GM23338 (cell line): Measurements from ENCODE around the gene CRYGB. TPM values are rescaled to one million over a fixed set of nuclear protein-coding genes. Genes with fewer than 3 reads are reported as not detected.

ENCODE experiments used
- ATAC-seq: fragments of 200-7000 bp; cut with Tn5 transposase; 3 replicates; pipeline ENCODE4 v1.9.1; 2020
- DNase-seq: peaks from one replicate; pipeline ENCODE4 v3.0.0-alpha.2; 2015; ENCODE audit warnings: low spot score
- H2AFZ ChIP-seq: fragments of 200-600 bp; sonication (generic); 2 replicates; pipeline ENCODE4 v1.8.0; 2016; ENCODE audit warnings: antibody characterized with exemption, mild to moderate bottlenecking, moderate library complexity
- H3F3A ChIP-seq: fragments of 200-600 bp; sonication (generic); replicated peaks from 2 replicates; pipeline ENCODE4 v1.8.0; 2017; ENCODE audit warnings: antibody characterized with exemption, mixed run types, low read depth
- H3K27ac ChIP-seq: fragments of 200-600 bp; sonication (generic); 2 replicates; pipeline ENCODE4 v1.6.1; 2016; ENCODE audit warnings: low read depth
- H3K27me3 ChIP-seq: fragments of 200-600 bp; sonication (generic); 2 replicates; pipeline ENCODE4 v1.8.0; 2016; ENCODE audit warnings: mild to moderate bottlenecking, mixed run types, moderate library complexity; ENCODE audit not compliant: insufficient read depth
- H3K36me3 ChIP-seq: fragments of 200-600 bp; sonication (generic); 2 replicates; pipeline ENCODE4 v1.8.0; 2016; ENCODE audit warnings: mild to moderate bottlenecking; ENCODE audit not compliant: insufficient read depth
- H3K4me1 ChIP-seq: fragments of 200-600 bp; sonication (generic); 2 replicates; pipeline ENCODE4 v1.8.0; 2016; ENCODE audit warnings: mild to moderate bottlenecking, moderate library complexity; ENCODE audit not compliant: insufficient read depth
- H3K4me2 ChIP-seq: fragments of 200-600 bp; sonication (generic); 2 replicates; pipeline ENCODE4 v1.7.1; 2017; ENCODE audit warnings: mixed run types
- H3K4me3 ChIP-seq: fragments of 200-600 bp; sonication (generic); 2 replicates; pipeline ENCODE4 v1.6.1; 2016; ENCODE audit warnings: mixed run types
- H3K79me2 ChIP-seq: fragments of 200-600 bp; sonication (generic); replicated peaks from 2 replicates; pipeline ENCODE4 v1.8.0; 2017; ENCODE audit warnings: mild to moderate bottlenecking; ENCODE audit not compliant: insufficient read depth
- H3K9me2 ChIP-seq: fragments of 200-600 bp; sonication (generic); 2 replicates; pipeline ENCODE4 v1.8.0; 2017; ENCODE audit not compliant: insufficient read depth
- H4K20me1 ChIP-seq: fragments of 200-600 bp; sonication (generic); replicated peaks from 2 replicates; pipeline ENCODE4 v1.8.0; 2017; ENCODE audit warnings: mild to moderate bottlenecking; ENCODE audit not compliant: insufficient read depth
- H3K27ac Mint-ChIP-seq: 2 replicates; pipeline ENCODE4 v1.8.0; 2020; ENCODE audit warnings: inconsistent platforms, mild to moderate bottlenecking, moderate library complexity, mixed read lengths
- H3K27me3 Mint-ChIP-seq: 3 replicates; pipeline ENCODE4 v1.8.0; 2022; ENCODE audit warnings: low read depth, mild to moderate bottlenecking, moderate library complexity, mixed read lengths, inconsistent platforms; ENCODE audit not compliant: insufficient read depth, poor library complexity
- H3K36me3 Mint-ChIP-seq: 3 replicates; pipeline ENCODE4 v1.8.0; 2021; ENCODE audit warnings: low read depth, mild to moderate bottlenecking, inconsistent platforms, moderate library complexity, mixed read lengths
- H3K4me1 Mint-ChIP-seq: 3 replicates; pipeline ENCODE4 v1.8.0; 2020; ENCODE audit warnings: mild to moderate bottlenecking, inconsistent platforms, mixed read lengths
- H3K4me3 Mint-ChIP-seq: 3 replicates; pipeline ENCODE4 v1.8.0; 2021; ENCODE audit warnings: moderate library complexity, mild to moderate bottlenecking, inconsistent platforms, mixed read lengths
- H3K9me3 Mint-ChIP-seq: 3 replicates; pipeline ENCODE4 v1.8.0; 2020; ENCODE audit warnings: moderate library complexity, mild to moderate bottlenecking, inconsistent platforms, mixed read lengths
- CREB1 ChIP-seq: fragments of 250-450 bp; sonication (Bioruptor Pico); IDR thresholded peaks from 2 replicates; pipeline ENCODE4 v1.5.0; 2020; ENCODE audit warnings: low read depth, mild to moderate bottlenecking, moderate library complexity
- CTCF ChIP-seq, 2 experiments: fragments of 200-600 bp in 1 of 2; sonication (generic) in 1 of 2; conservative IDR thresholded peaks; 2 replicates each; pipeline versions ENCODE4 v1.5.1 to v1.6.1; 2016 to 2017; ENCODE audit warnings: antibody characterized with exemption in 2 of 2, low read depth in 2 of 2, mild to moderate bottlenecking in 2 of 2, moderate library complexity in 1 of 2
- ETS1 ChIP-seq: IDR thresholded peaks from 2 replicates; pipeline ENCODE4 v1.6.1; 2016; ENCODE audit warnings: antibody characterized with exemption
- EZH2 ChIP-seq: fragments of 200-600 bp; sonication (generic); IDR thresholded peaks from one replicate; pipeline ENCODE4 v1.8.0; 2017; ENCODE audit warnings: antibody characterized with exemption, mild to moderate bottlenecking, low read depth; ENCODE audit not compliant: unreplicated experiment
- EZH2phosphoT487 ChIP-seq: fragments of 200-600 bp; sonication (generic); IDR thresholded peaks from one replicate; pipeline ENCODE4 v1.8.1; 2018; ENCODE audit warnings: antibody characterized with exemption; ENCODE audit not compliant: unreplicated experiment
- JUNB ChIP-seq: IDR thresholded peaks from one replicate; pipeline ENCODE4 v1.6.1; 2016; ENCODE audit warnings: antibody characterized with exemption; ENCODE audit not compliant: unreplicated experiment
- POLR2AphosphoS5 ChIP-seq: IDR thresholded peaks from 2 replicates; pipeline ENCODE4 v1.6.1; 2016; ENCODE audit warnings: antibody characterized with exemption, low read depth
- STAT1 ChIP-seq: IDR thresholded peaks from one replicate; pipeline ENCODE4 v1.6.1; 2016; ENCODE audit warnings: antibody characterized with exemption; ENCODE audit not compliant: unreplicated experiment
- ZNF462 ChIP-seq: fragments of 250-450 bp; sonication (Bioruptor Pico); IDR thresholded peaks from 2 replicates; pipeline ENCODE4 v1.5.0; 2020; ENCODE audit warnings: mild to moderate bottlenecking, moderate library complexity
- polyA plus RNA-seq: library from polyadenylated mRNA; unstranded; fragments of >200 nt; fragmentation: Nextera tagmentation; extraction: Ambion mirVana; gene quantifications from 2 replicates; pipeline ENCODE4 v1.2.1, GENCODE V29; 2016
- total RNA-seq: library from RNA; depleted of rRNA; stranded (reverse); fragments of >200 nt; shearing (Covaris generic); gene quantifications from 2 replicates; pipeline ENCODE4 v1.2.3, GENCODE V29; 2014

The CRYGB gene
- total and polyA plus RNA-seq, 2 experiments from 2014 or later, result 0.92 to 1.9 TPM

- no peak for DNase-seq
- no peak overlapping the region for H3K27ac Mint-ChIP-seq
- no peaks in the 10 kb centered on the region for H3K36me3 Mint-ChIP-seq
- no peaks in the 10 kb centered on the region for H3K36me3 ChIP-seq
- peaks cover 16% of the 10 kb centered on the region for H3K4me1 Mint-ChIP-seq
- no peak overlapping the region for H3K27ac ChIP-seq
- peak overlapping the region; percentile 67; the same call in 1 of the 2 replicates for H2AFZ ChIP-seq
- H3K27me3 ChIP-seq, result no peaks in the 10 kb centered on the region
- peaks cover 17% of the 10 kb centered on the region for H3K27me3 Mint-ChIP-seq
- H3K9me3 Mint-ChIP-seq, result no peaks in the 10 kb centered on the region
- no peak overlapping the region for H3K4me3 ChIP-seq
- H3K9me2 ChIP-seq, result no peaks in the 10 kb centered on the region
- H3K4me1 ChIP-seq, result peaks cover 9% of the 10 kb centered on the region; the same call in 1 of the 2 replicates
- H3K79me2 ChIP-seq, result no peaks in the 10 kb centered on the region
- H3K4me3 Mint-ChIP-seq, result no peak overlapping the region
- TF ChIP-seq JUNB (no peak), CTCF (conservative IDR thresholded peaks at IDR 0.05; ENCODE audit: low read depth in 2 of 2) (no peak), CREB1 (CRISPR knock-in tag) (no peak), ZNF462 (CRISPR knock-in tag) (no peak)
- H3F3A ChIP-seq, result no peaks in the 10 kb centered on the region
- no peak for ATAC-seq
- no peak overlapping the region for H3K4me2 ChIP-seq
- H4K20me1 ChIP-seq, result no peaks in the 10 kb centered on the region
These were observed 17.8 kb downstream of the CRYGB start for GRCh38 chr2:208128136-208128535.

GRCh38 chr2:208127090-208127489 lies 18.9 kb downstream of the CRYGB start:
- Histone ChIP-seq H3K4me2 (no peak overlapping the region), H3K9me2 (no peaks in the 10 kb centered on the region), H4K20me1 (no peaks in the 10 kb centered on the region), H3K27me3 (no peaks in the 10 kb centered on the region), H3K4me1 (peaks cover 9% of the 10 kb centered on the region; the same call in 1 of the 2 replicates), H3K4me3 (no peak overlapping the region), H2AFZ (no peak overlapping the region), H3F3A (no peaks in the 10 kb centered on the region), H3K36me3 (no peaks in the 10 kb centered on the region), H3K79me2 (no peaks in the 10 kb centered on the region), H3K27ac (no peak overlapping the region)
- Mint-ChIP-seq H3K36me3 (no peaks in the 10 kb centered on the region), H3K9me3 (no peaks in the 10 kb centered on the region), H3K4me1 (peaks cover 16% of the 10 kb centered on the region), H3K4me3 (no peak overlapping the region), H3K27ac (no peak overlapping the region), H3K27me3 (peaks cover 16% of the 10 kb centered on the region)
- ATAC-seq, result no peak
- no peak for DNase-seq
- no peak for TF ChIP-seq EZH2phosphoT487
- TF ChIP-seq EZH2, result no peak
- TF ChIP-seq POLR2AphosphoS5, result no peak
- no peak for TF ChIP-seq CTCF (conservative IDR thresholded peaks at IDR 0.05; ENCODE audit: low read depth in 2 of 2)
- TF ChIP-seq STAT1, result no peak
- no peak for TF ChIP-seq CREB1 (CRISPR knock-in tag)
- TF ChIP-seq ETS1, result no peak
